Common myeloid progenitor, CD34-positive (primary cell): Measurements from ENCODE around the gene CCNK.

Experiments used
- CTCF ChIA-PET: fragments of 350-600 bp; sonication (Branson Sonifier 250); formaldehyde crosslinking; loops from one replicate; lab custom pipeline; 2021; ENCODE audit warnings: antibody characterized with exemption; lab: Charles Lee
- POLR2A ChIA-PET: fragments of 350-600 bp; sonication (Branson Sonifier 250); formaldehyde crosslinking; loops from one replicate; lab custom pipeline; 2021; ENCODE audit warnings: antibody characterized with exemption; lab: Charles Lee
- DNase-seq, 3 donors: peaks; one replicate each; pipeline versions ENCODE4 v3.0.0 to v3.0.0-alpha.2; 2013
- H3K27ac ChIP-seq, 2 experiments: 1 replicate in 1 of 2; 2 replicates in 1 of 2; pipeline ENCODE4 v1.7.0; 2013; ENCODE audit warnings: inconsistent platforms in 2 of 2, low read length in 2 of 2, mild to moderate bottlenecking in 2 of 2, low read depth in 1 of 2, moderate library complexity in 1 of 2; ENCODE audit not compliant: severe bottlenecking in 2 of 2, insufficient read depth in 1 of 2, poor library complexity in 1 of 2
- H3K27me3 ChIP-seq, 5 experiments: replicated peaks in 2 of 5; 1 replicate in 3 of 5; 2 replicates in 2 of 5; pipeline versions ENCODE4 v1.6.1 to v1.7.0; 2013; ENCODE audit warnings: low read length in 4 of 5, mild to moderate bottlenecking in 2 of 5, moderate library complexity in 2 of 5, inconsistent platforms in 1 of 5; ENCODE audit not compliant: insufficient read depth in 5 of 5, control insufficient read depth in 4 of 5
- H3K36me3 ChIP-seq, 4 experiments: 1 replicate in 2 of 4; 2 replicates in 2 of 4; pipeline versions ENCODE4 v1.6.1 to v1.7.0; 2013; ENCODE audit warnings: low read length in 3 of 4, control low read depth in 1 of 4, mild to moderate bottlenecking in 1 of 4; ENCODE audit not compliant: control insufficient read depth in 4 of 4, insufficient read depth in 4 of 4
- H3K4me1 ChIP-seq, 4 experiments: 1 replicate in 3 of 4; 2 replicates in 1 of 4; pipeline versions ENCODE4 v1.6.1 to v1.7.1; 2013; ENCODE audit warnings: low read length in 3 of 4, mild to moderate bottlenecking in 3 of 4, control low read depth in 1 of 4, inconsistent platforms in 1 of 4, moderate library complexity in 1 of 4; ENCODE audit not compliant: control insufficient read depth in 4 of 4, insufficient read depth in 4 of 4; ENCODE audit errors: control extremely low read depth in 1 of 4
- H3K4me3 ChIP-seq, 7 experiments: 1 replicate in 4 of 7; 2 replicates in 3 of 7; pipeline versions ENCODE4 v1.5.1 to v1.7.0; 2013; ENCODE audit warnings: mild to moderate bottlenecking in 7 of 7, low read length in 6 of 7, moderate library complexity in 6 of 7, inconsistent platforms in 2 of 7, low read depth in 2 of 7, control low read depth in 1 of 7; ENCODE audit not compliant: insufficient read depth in 4 of 7, control insufficient read depth in 1 of 7; ENCODE audit errors: extremely low read depth in 1 of 7
- H3K9me3 ChIP-seq, 5 experiments: 1 replicate in 4 of 5; 2 replicates in 1 of 5; pipeline versions ENCODE4 v1.6.1 to v1.7.1; 2013; ENCODE audit warnings: low read length in 4 of 5, mild to moderate bottlenecking in 2 of 5, inconsistent platforms in 1 of 5, low read depth in 1 of 5, moderate library complexity in 1 of 5; ENCODE audit not compliant: control insufficient read depth in 4 of 5, insufficient read depth in 2 of 5; ENCODE audit errors: control extremely low read depth in 1 of 5
- WGBS: methylation state at CpG from one replicate; pipeline ENCODE4 v1.1.5; 2013; ENCODE audit not compliant: insufficient coverage; 5-methylcytosine and 5-hydroxymethylcytosine counted together

Gene CCNK

GRCh38 chr14:99514552-99515300 is 33.5 kb downstream of the CCNK start:
- POLR2A ChIA-PET: no interaction called here
- peaks cover 5 to 29% (median 22%) of the 10 kb centered on the region in 4 experiments for H3K36me3 ChIP-seq

GRCh38 chr14:99515301-99516155 is 34.3 kb downstream of the CCNK start:
- ChIA-PET CTCF (interaction anchor here (3.2 kb wide), 1 partner anchor 113 kb away, joined by 11 read pairs; no protein-coding TSS in a partner anchor), POLR2A (interaction anchor here (0.7 kb wide), 1 partner anchor 88 kb away, joined by 3 read pairs; the partner anchor contains the start of gene CCDC85C)
- H3K36me3 ChIP-seq: peaks cover 5 to 23% (median 21%) of the 10 kb centered on the region in 4 experiments
- 89% methylated on average over 20 of the region's 27 CpGs for WGBS
- no peaks in the 10 kb centered on the region for H3K4me1 ChIP-seq
- H3K27me3 ChIP-seq: no peaks in the 10 kb centered on the region
- H3K9me3 ChIP-seq: no peaks in the 10 kb centered on the region
- H3K27ac ChIP-seq: no peak overlapping the region
- no peak for DNase-seq
- H3K4me3 ChIP-seq: no peak overlapping the region

More at GRCh38 chr14:99514552-99515300, 33.5 kb downstream of the CCNK start:
- H3K27me3 ChIP-seq: no peaks in the 10 kb centered on the region
- no peak for DNase-seq
- CTCF ChIA-PET: interaction anchor here (3.2 kb wide), 1 partner anchor 114 kb away, joined by 11 read pairs; no protein-coding TSS in a partner anchor
- H3K9me3 ChIP-seq: no peaks in the 10 kb centered on the region
- no peak overlapping the region for H3K4me3 ChIP-seq
- H3K4me1 ChIP-seq: no peaks in the 10 kb centered on the region
- no peak overlapping the region for H3K27ac ChIP-seq
- 96% methylated on average over 16 of the region's 20 CpGs for WGBS

GRCh38 chr14:99516156-99516870 is 35.1 kb downstream of the CCNK start:
- no peaks in the 10 kb centered on the region for H3K9me3 ChIP-seq
- H3K4me1 ChIP-seq: no peaks in the 10 kb centered on the region
- CTCF ChIA-PET: interaction anchor here (1.0 to 3.2 kb wide), 4 partner anchors 13 to 114 kb away, joined by 3 to 11 read pairs (median 4); no protein-coding TSS in a partner anchor
- WGBS: 90% methylated on average over 19 of the region's 24 CpGs
- peaks cover 1 to 22% (median 14%) of the 10 kb centered on the region in 4 experiments for H3K36me3 ChIP-seq
- H3K4me3 ChIP-seq: no peak overlapping the region
- DNase-seq: no peak
- POLR2A ChIA-PET: interaction anchor here (0.7 kb wide), 1 partner anchor 88 kb away, joined by 3 read pairs; the partner anchor contains the start of gene CCDC85C
- no peak overlapping the region for H3K27ac ChIP-seq
- H3K27me3 ChIP-seq: no peaks in the 10 kb centered on the region

DNA sequence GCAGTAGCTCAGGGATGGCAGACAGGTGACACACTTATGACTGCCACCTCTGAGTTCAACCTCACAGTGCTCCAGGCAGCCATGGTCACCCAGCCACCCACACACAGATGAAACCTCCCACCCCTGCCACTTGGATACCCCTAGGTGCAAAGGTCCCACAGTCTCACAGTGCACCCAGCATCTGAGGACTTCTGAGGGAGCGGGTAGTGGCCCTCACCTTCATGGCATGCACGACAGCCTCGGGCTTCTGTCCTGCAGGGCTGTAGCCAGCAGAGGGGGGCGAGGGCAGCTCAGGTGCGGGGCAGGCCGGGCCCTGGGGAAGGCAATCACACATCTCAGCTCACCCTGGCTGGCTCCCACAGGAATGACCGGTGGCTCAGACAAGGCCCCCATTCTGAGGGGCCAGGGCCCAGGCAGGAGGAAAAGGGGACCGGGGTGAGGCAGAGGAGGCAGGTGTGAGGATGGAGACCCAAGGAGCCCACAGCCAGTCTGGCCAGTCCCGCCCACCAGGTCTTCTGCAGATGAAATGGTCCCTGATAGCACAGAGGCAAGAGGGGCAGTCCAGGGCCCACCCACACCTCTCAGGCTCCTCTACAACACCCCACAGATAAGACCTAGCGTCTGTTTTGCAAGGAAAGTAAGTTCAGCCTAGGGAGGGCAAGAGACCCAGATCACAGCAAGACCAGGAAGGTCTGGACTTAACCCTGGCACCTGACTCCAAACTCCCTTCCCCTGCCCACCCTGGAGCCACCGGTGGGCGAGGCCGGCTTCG is 35.8 kb downstream of the CCNK start:
- Histone ChIP-seq H3K27ac (no peak overlapping the region), H3K4me1 (no peaks in the 10 kb centered on the region), H3K9me3 (no peaks in the 10 kb centered on the region), H3K36me3 (peaks cover 0 to 16% (median 8%) of the 10 kb centered on the region in 4 experiments), H3K27me3 (no peaks in the 10 kb centered on the region), H3K4me3 (no peak overlapping the region)
- CTCF ChIA-PET: interaction anchor here (0.9 to 3.2 kb wide), 10 partner anchors 9 to 371 kb away, joined by 3 to 11 read pairs (median 4); no protein-coding TSS in a partner anchor
- no peak for DNase-seq
- POLR2A ChIA-PET: no interaction called here
- WGBS: 97% methylated on average over 13 of the region's 14 CpGs

- Histone ChIP-seq H3K36me3 (peaks cover 0 to 9% (median 4%) of the 10 kb centered on the region in 4 experiments), H3K4me3 (no peak overlapping the region), H3K4me1 (no peaks in the 10 kb centered on the region), H3K9me3 (no peaks in the 10 kb centered on the region), H3K27me3 (no peaks in the 10 kb centered on the region), H3K27ac (no peak overlapping the region)
- ChIA-PET POLR2A (no interaction called here), CTCF (interaction anchor here (0.7 to 3.2 kb wide), 9 partner anchors 10 to 370 kb away, joined by 3 to 11 read pairs (median 4); no protein-coding TSS in a partner anchor)
- DNase-seq: no peak
- 69% methylated on average over 14 of the region's 16 CpGs for WGBS
These were observed 36.6 kb downstream of the CCNK start for GRCh38 chr14:99517643-99518381.
